Endothelial cell of umbilical vein (primary cell): ENCODE results near the gene ACTR1A. TPM values are rescaled to one million over a fixed set of nuclear protein-coding genes. Genes with fewer than 3 reads are reported as not detected.

Experiments
- BruUV-seq: library from RNA; stranded (reverse); fragments of 400-500 nt; replicated peaks from 2 replicates; lab custom pipeline; 2021; lab: Mats Ljungman, UMichigan
- CTCF ChIA-PET: fragments of 300-600, 350-600 bp; sonication (Branson Sonifier 250); formaldehyde crosslinking; loops from one replicate; lab custom pipeline; 2021; ENCODE audit warnings: antibody characterized with exemption, inconsistent platforms; lab: Charles Lee
- POLR2A ChIA-PET: fragments of 300-600, 350-600 bp; sonication (Branson Sonifier 250); formaldehyde crosslinking; loops from one replicate; lab custom pipeline; 2021; ENCODE audit warnings: antibody characterized with exemption, inconsistent platforms; lab: Charles Lee
- DNase-seq: peaks from one replicate; pipeline ENCODE4 v3.0.0-alpha.2; 2011; ENCODE audit warnings: low read depth, low spot score
- FAIRE-seq: peaks from 2 replicates; lab custom pipeline; 2011; peaks lifted over from hg19 to GRCh38; lab: Jason Lieb, UNC
- H2AFZ ChIP-seq: 2 replicates; pipeline ENCODE4 v1.6.0; 2012; ENCODE audit warnings: low read depth, low read length, control low read depth, inconsistent platforms
- H3K27ac ChIP-seq: 2 replicates; pipeline ENCODE4 v1.5.1; 2011; ENCODE audit warnings: low read depth, mild to moderate bottlenecking, control low read depth, low read length, moderate library complexity; ENCODE audit not compliant: insufficient read depth
- H3K27me3 ChIP-seq, 2 experiments: 2 replicates each; pipeline versions ENCODE4 v1.6.0 to v1.6.1; 2011; ENCODE audit warnings: low read length in 2 of 2, mixed read lengths in 1 of 2; ENCODE audit not compliant: control insufficient read depth in 2 of 2, insufficient read depth in 2 of 2
- H3K36me3 ChIP-seq, 2 experiments: 2 replicates in 1 of 2; 3 replicates in 1 of 2; pipeline ENCODE4 v1.5.1; 2011; ENCODE audit warnings: low read length in 2 of 2, mild to moderate bottlenecking in 1 of 2, moderate library complexity in 1 of 2; ENCODE audit not compliant: control insufficient read depth in 2 of 2, insufficient read depth in 2 of 2; ENCODE audit errors: extremely low read depth in 1 of 2
- H3K4me1 ChIP-seq: 3 replicates; pipeline ENCODE4 v1.5.1; 2011; ENCODE audit warnings: mild to moderate bottlenecking, low read length; ENCODE audit not compliant: control insufficient read depth, insufficient read depth; ENCODE audit errors: extremely low read depth
- H3K4me2 ChIP-seq: 2 replicates; pipeline ENCODE4 v1.6.1; 2011; ENCODE audit warnings: low read length, control low read depth, mixed read lengths; ENCODE audit not compliant: insufficient read depth
- H3K4me3 ChIP-seq, 3 experiments: fragments of 200-600 bp in 1 of 3; sonication (generic), shearing (Covaris generic) in 1 of 3; replicated peaks in 1 of 3; 2 replicates each; pipeline ENCODE4 v1.5.1; 2011 to 2016; ENCODE audit warnings: control low read depth in 3 of 3, low read length in 3 of 3, mild to moderate bottlenecking in 2 of 3, inconsistent platforms in 1 of 3, low read depth in 1 of 3, moderate library complexity in 1 of 3; ENCODE audit not compliant: insufficient read depth in 1 of 3
- H3K79me2 ChIP-seq: 2 replicates; pipeline ENCODE4 v1.6.0; 2012; ENCODE audit warnings: low read length, inconsistent platforms; ENCODE audit not compliant: control insufficient read depth, insufficient read depth
- H3K9ac ChIP-seq: replicated peaks from 2 replicates; pipeline ENCODE3; 2011; ENCODE audit warnings: low read length, control low read depth; ENCODE audit not compliant: insufficient read depth; ENCODE audit errors: extremely low read depth
- H3K9me1 ChIP-seq: replicated peaks from 3 replicates; pipeline ENCODE4 v1.6.0; 2011; ENCODE audit warnings: mild to moderate bottlenecking, low read length; ENCODE audit not compliant: control insufficient read depth, insufficient read depth; ENCODE audit errors: extremely low read depth
- H3K9me3 ChIP-seq: replicated peaks from 2 replicates; pipeline ENCODE4 v1.5.1; 2012; ENCODE audit warnings: low read length, inconsistent platforms; ENCODE audit not compliant: control insufficient read depth, insufficient read depth
- H4K20me1 ChIP-seq: replicated peaks from 2 replicates; pipeline ENCODE3; 2011; ENCODE audit warnings: mild to moderate bottlenecking, low read length; ENCODE audit not compliant: control insufficient read depth, insufficient read depth; ENCODE audit errors: extremely low read depth
- CTCF ChIP-seq, 2 donors: IDR thresholded peaks; 1 replicate in 1 of 2; 2 replicates in 1 of 2; pipeline ENCODE4 v1.5.1; 2011; ENCODE audit warnings: low read length in 2 of 2, mild to moderate bottlenecking in 2 of 2, moderate library complexity in 2 of 2, control low read depth in 1 of 2, inconsistent platforms in 1 of 2, low read depth in 1 of 2; ENCODE audit not compliant: insufficient read depth in 1 of 2; ENCODE audit errors: extremely low read depth in 1 of 2
- EZH2 ChIP-seq: IDR thresholded peaks from 2 replicates; pipeline ENCODE4 v1.6.1; 2012; ENCODE audit warnings: borderline replicate concordance, low read depth, mild to moderate bottlenecking, moderate library complexity, low read length, inconsistent platforms; ENCODE audit not compliant: severe bottlenecking
- FOS ChIP-seq: IDR thresholded peaks from 2 replicates; pipeline ENCODE4 v1.6.1; 2011; ENCODE audit warnings: mild to moderate bottlenecking, low read length, moderate library complexity, borderline replicate concordance; ENCODE audit not compliant: insufficient read depth
- GATA2 ChIP-seq: IDR thresholded peaks from 2 replicates; pipeline ENCODE4 v1.7.0; 2011; ENCODE audit warnings: low read depth, mild to moderate bottlenecking, moderate library complexity, mixed read lengths, low read length; ENCODE audit not compliant: insufficient read length, insufficient read depth
- JUN ChIP-seq: IDR thresholded peaks from 2 replicates; pipeline ENCODE4 v1.6.1; 2011; ENCODE audit warnings: borderline replicate concordance, low read depth; ENCODE audit not compliant: insufficient read length, insufficient read depth
- MAX ChIP-seq: IDR thresholded peaks from 2 replicates; pipeline ENCODE4 v1.6.1; 2011; ENCODE audit not compliant: insufficient read depth, insufficient read length
- MYC ChIP-seq: IDR thresholded peaks from one replicate; pipeline ENCODE4 v1.6.1; 2011; ENCODE audit warnings: mild to moderate bottlenecking, low read depth, low read length
- POLR2A ChIP-seq: IDR thresholded peaks from 2 replicates; pipeline ENCODE4 v1.6.1; 2012; ENCODE audit warnings: low read depth, mild to moderate bottlenecking, control low read depth, low read length
- POLR2AphosphoS5 ChIP-seq: IDR thresholded peaks from 2 replicates; pipeline ENCODE4 v1.6.1; 2012; ENCODE audit warnings: low read depth, mild to moderate bottlenecking, control low read depth, low read length, moderate library complexity; ENCODE audit not compliant: insufficient read depth
- dilution Hi-C: fragments of 300-500 bp; cut with MboI; formaldehyde crosslinking; loops from one replicate; pipeline ENCODE4 v1.15.0; 2019; ENCODE audit warnings: low sequenced_read_pairs; ENCODE audit not compliant: extremely low pct_ligation_motif_present
- intact Hi-C: fragments of 100-400 bp; cut with micrococcal nuclease; formaldehyde crosslinking; loops from one replicate; pipeline ENCODE4 v1.10.0; 2022
- polyA plus RNA-seq, 4 experiments: library from polyadenylated mRNA; depleted of rRNA in 3 of 4; stranded (reverse) in 3 of 4; unstranded in 1 of 4; fragments of >200 nt; gene quantifications; 2 replicates each; pipeline versions ENCODE4 v1.2.1 to v1.2.3, GENCODE V29; 2011 to 2012; ENCODE audit warnings: missing spikeins in 1 of 4
- total RNA-seq: library from RNA; stranded (reverse); gene quantifications from 2 replicates; pipeline ENCODE4 v1.2.3, GENCODE V29; 2021

Gene ACTR1A
- total and polyA plus RNA-seq, 2 donors (not counting 3 experiments of a cell fraction or from before 2014, with no cell fraction given), result 155 to 164 TPM

- Histone ChIP-seq H3K4me2 (no peak overlapping the region), H4K20me1 (no peaks in the 10 kb centered on the region), H3K36me3 (peaks cover 50 to 70% of the 10 kb centered on the region in 2 experiments), H3K9me1 (no peaks in the 10 kb centered on the region), H3K27ac (no peak overlapping the region), H3K79me2 (peaks cover 2% of the 10 kb centered on the region), H3K9ac (no peak overlapping the region), H3K4me1 (no peaks in the 10 kb centered on the region), H3K9me3 (no peaks in the 10 kb centered on the region), H3K4me3 (no peak overlapping the region), H3K27me3 (no peaks in the 10 kb centered on the region), H2AFZ (no peak overlapping the region)
- BruUV-seq, result no TSS peak
- TF ChIP-seq MYC (no peak), JUN (no peak), GATA2 (no peak), FOS (no peak), POLR2AphosphoS5 (no peak), MAX (no peak), EZH2 (no peak), POLR2A (no peak), CTCF (IDR thresholded peaks at IDR 0.05; ENCODE audit: extremely low read depth in 1 of 2, insufficient read depth in 1 of 2, low read depth in 1 of 2, low read length in 2 of 2) (no peak)
- intact Hi-C loops, result no loop called here
- POLR2A ChIA-PET, result no interaction called here
- FAIRE-seq, result no peak
- CTCF ChIA-PET, result no interaction called here
- DNase-seq, result no peak
- dilution Hi-C loops, result no loop called here
These were observed 17.3 kb downstream of the ACTR1A start for GRCh38 chr10:102485093-102485784.
